ENCODE data around the gene NIPBL. TPM values are rescaled to one million over a fixed set of nuclear protein-coding genes. Genes with fewer than 3 reads are reported as not detected.

Gene NIPBL
- total RNA-seq, 1 experiment from 2014 or later = 48.1 TPM

- ChIA-PET CTCF (no interaction called here), POLR2A (no interaction called here)
- no peak for TF ChIP-seq CTCF (IDR thresholded peaks at IDR 0.05; ENCODE audit: insufficient read depth in 1 of 2, low read depth in 1 of 2, low read length in 1 of 2, severe bottlenecking in 1 of 2, unreplicated experiment in 1 of 2)
- Mint-ChIP-seq H3K4me3 (ENCODE audit: unreplicated experiment) (no peak overlapping the region), H3K36me3 (ENCODE audit: insufficient read depth, unreplicated experiment) (no peaks in the 10 kb centered on the region), H3K9me3 (ENCODE audit: unreplicated experiment) (no peaks in the 10 kb centered on the region), H3K27me3 (ENCODE audit: insufficient read depth, unreplicated experiment) (no peaks in the 10 kb centered on the region), H3K27ac (ENCODE audit: unreplicated experiment) (no peak overlapping the region), H3K4me1 (ENCODE audit: low read depth, unreplicated experiment) (peaks cover 34% of the 10 kb centered on the region)
- intact Hi-C loops (cut with micrococcal nuclease; ENCODE audit: unreplicated experiment) = no loop called here
- no peaks in the 10 kb centered on the region for H3K36me3 ChIP-seq (ENCODE audit: control insufficient read depth, insufficient read depth, low read length)
- no peaks in the 10 kb centered on the region for H3K27me3 ChIP-seq (replicated peaks; ENCODE audit: control insufficient read depth, insufficient read depth, low read length)
- no peaks in the 10 kb centered on the region for H3K9me3 ChIP-seq
- no peak overlapping the region for H3K4me3 ChIP-seq (ENCODE audit: low read depth, low read length)
- BruUV-seq (replicated peaks) = no TSS peak
- peaks cover 7% of the 10 kb centered on the region for H3K4me1 ChIP-seq
- DNase-seq = no peak
These were observed 71.5 kb downstream of the NIPBL start for GRCh38 chr5:36948041-36948440.

GRCh38 chr5:36948650-36949049 is 72.1 kb downstream of the NIPBL start:
- BruUV-seq (replicated peaks) = no TSS peak
- DNase-seq = no peak
- peaks cover 36% of the 10 kb centered on the region for H3K4me1 Mint-ChIP-seq (ENCODE audit: low read depth, unreplicated experiment)
- TF ChIP-seq CTCF (IDR thresholded peaks at IDR 0.05; ENCODE audit: insufficient read depth in 1 of 2, low read depth in 1 of 2, low read length in 1 of 2, severe bottlenecking in 1 of 2, unreplicated experiment in 1 of 2) = no peak
- Histone ChIP-seq H3K36me3 (ENCODE audit: control insufficient read depth, insufficient read depth, low read length) (no peaks in the 10 kb centered on the region), H3K4me1 (peaks cover 7% of the 10 kb centered on the region), H3K4me3 (ENCODE audit: low read depth, low read length) (no peak overlapping the region), H3K9me3 (no peaks in the 10 kb centered on the region), H3K27me3 (replicated peaks; ENCODE audit: control insufficient read depth, insufficient read depth, low read length) (no peaks in the 10 kb centered on the region)
- ChIA-PET POLR2A (no interaction called here), CTCF (no interaction called here)
- intact Hi-C loops (cut with micrococcal nuclease; ENCODE audit: unreplicated experiment) = no loop called here
- no peak overlapping the region for H3K27ac Mint-ChIP-seq (ENCODE audit: unreplicated experiment)
- no peaks in the 10 kb centered on the region for H3K27me3 Mint-ChIP-seq (ENCODE audit: insufficient read depth, unreplicated experiment)
- H3K4me3 Mint-ChIP-seq (ENCODE audit: unreplicated experiment) = no peak overlapping the region
- no peaks in the 10 kb centered on the region for H3K36me3 Mint-ChIP-seq (ENCODE audit: insufficient read depth, unreplicated experiment)
- H3K9me3 Mint-ChIP-seq (ENCODE audit: unreplicated experiment) = no peaks in the 10 kb centered on the region

- ChIA-PET CTCF (no interaction called here), POLR2A (no interaction called here)
- H3K27me3 ChIP-seq (replicated peaks; ENCODE audit: control insufficient read depth, insufficient read depth, low read length) = no peaks in the 10 kb centered on the region
- H3K4me1 ChIP-seq = peaks cover 7% of the 10 kb centered on the region
- Mint-ChIP-seq H3K27me3 (ENCODE audit: insufficient read depth, unreplicated experiment) (no peaks in the 10 kb centered on the region), H3K36me3 (ENCODE audit: insufficient read depth, unreplicated experiment) (no peaks in the 10 kb centered on the region), H3K4me1 (ENCODE audit: low read depth, unreplicated experiment) (peaks cover 42% of the 10 kb centered on the region), H3K27ac (ENCODE audit: unreplicated experiment) (no peak overlapping the region), H3K9me3 (ENCODE audit: unreplicated experiment) (no peaks in the 10 kb centered on the region), H3K4me3 (ENCODE audit: unreplicated experiment) (no peak overlapping the region)
- no TSS peak for BruUV-seq (replicated peaks)
- DNase-seq = no peak
- no peaks in the 10 kb centered on the region for H3K9me3 ChIP-seq
- TF ChIP-seq CTCF (IDR thresholded peaks at IDR 0.05; ENCODE audit: insufficient read depth in 1 of 2, low read depth in 1 of 2, low read length in 1 of 2, severe bottlenecking in 1 of 2, unreplicated experiment in 1 of 2) = no peak
- H3K36me3 ChIP-seq (ENCODE audit: control insufficient read depth, insufficient read depth, low read length) = no peaks in the 10 kb centered on the region
- intact Hi-C loops (cut with micrococcal nuclease; ENCODE audit: unreplicated experiment) = no loop called here
- H3K4me3 ChIP-seq (ENCODE audit: low read depth, low read length) = no peak overlapping the region
These were observed 73.0 kb downstream of the NIPBL start for GRCh38 chr5:36949593-36949992.

Data from Caco-2 (cell line).